IPS-18c (cell line): ENCODE data around the gene HTR7.

Experiments
- H3K4me3 ChIP-seq: 2 replicates; pipeline ENCODE4 v1.7.0; 2013; ENCODE audit warnings: low read depth, mild to moderate bottlenecking, low read length, moderate library complexity; ENCODE audit not compliant: insufficient read depth
- H3K9me3 ChIP-seq: one replicate; pipeline ENCODE4 v1.6.1; 2013; ENCODE audit warnings: mild to moderate bottlenecking, low read length, moderate library complexity; ENCODE audit not compliant: control insufficient read depth, insufficient read depth

The HTR7 gene

DNA sequence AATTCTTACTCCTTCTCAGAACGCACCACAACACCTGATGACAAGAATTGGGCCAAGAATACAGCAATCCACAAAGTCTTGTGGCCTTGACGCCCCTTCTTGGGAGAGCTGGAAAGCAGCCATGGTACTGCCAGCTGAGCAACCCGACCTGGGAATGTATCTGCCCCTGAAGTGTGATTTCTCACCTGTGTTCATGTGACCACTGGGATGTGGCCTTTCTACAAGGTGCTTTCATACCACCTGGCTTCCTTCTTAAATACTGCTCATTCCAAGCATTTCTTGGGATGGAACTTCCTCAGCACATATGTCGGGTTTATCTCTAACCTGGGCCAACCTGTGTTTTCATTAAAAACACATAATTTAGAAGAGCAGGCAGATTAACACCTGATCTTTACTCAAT is 72.1 kb downstream of the HTR7 start:
- H3K4me3 ChIP-seq: no peak overlapping the region
- no peaks in the 10 kb centered on the region for H3K9me3 ChIP-seq

DNA sequence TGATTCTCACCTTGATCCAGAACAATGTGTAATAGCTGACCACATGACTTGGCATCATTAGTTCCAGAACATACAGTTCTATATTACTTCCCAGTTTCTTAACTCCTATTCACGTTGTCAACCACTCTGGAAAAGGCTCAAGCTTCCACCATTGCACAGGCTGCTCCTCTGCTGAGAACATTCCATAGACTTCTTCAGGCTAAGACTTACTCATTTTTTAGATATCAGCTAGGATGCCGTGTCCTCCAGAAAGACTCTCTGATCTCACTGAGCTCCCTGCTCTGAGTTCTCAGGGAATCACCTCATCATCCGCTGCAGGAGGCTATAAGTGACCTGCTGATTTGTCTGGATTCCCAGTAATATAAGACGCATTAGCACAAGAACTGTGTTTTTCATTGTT is 73.1 kb downstream of the HTR7 start:
- Histone ChIP-seq H3K4me3 (no peak overlapping the region), H3K9me3 (no peaks in the 10 kb centered on the region)

DNA sequence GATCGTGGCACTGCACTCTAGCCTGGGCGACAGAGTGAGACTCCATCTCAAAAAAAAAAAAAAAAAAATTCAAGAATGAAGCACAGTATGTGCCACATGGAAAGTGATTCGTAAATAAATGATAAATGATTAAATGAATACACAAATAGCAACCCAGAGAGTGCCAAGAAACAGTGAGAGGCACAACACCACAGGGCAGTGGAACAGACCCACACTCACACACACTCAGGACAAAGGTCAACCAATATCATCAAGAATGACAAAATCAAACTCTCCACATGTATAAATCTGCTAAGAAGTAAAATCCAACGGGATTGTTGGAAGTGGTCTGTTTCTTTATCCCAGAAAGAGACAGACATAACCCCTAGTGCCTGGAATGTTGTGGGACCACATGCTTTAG is 77.4 kb downstream of the HTR7 start:
- no peaks in the 10 kb centered on the region for H3K9me3 ChIP-seq
- no peak overlapping the region for H3K4me3 ChIP-seq

DNA sequence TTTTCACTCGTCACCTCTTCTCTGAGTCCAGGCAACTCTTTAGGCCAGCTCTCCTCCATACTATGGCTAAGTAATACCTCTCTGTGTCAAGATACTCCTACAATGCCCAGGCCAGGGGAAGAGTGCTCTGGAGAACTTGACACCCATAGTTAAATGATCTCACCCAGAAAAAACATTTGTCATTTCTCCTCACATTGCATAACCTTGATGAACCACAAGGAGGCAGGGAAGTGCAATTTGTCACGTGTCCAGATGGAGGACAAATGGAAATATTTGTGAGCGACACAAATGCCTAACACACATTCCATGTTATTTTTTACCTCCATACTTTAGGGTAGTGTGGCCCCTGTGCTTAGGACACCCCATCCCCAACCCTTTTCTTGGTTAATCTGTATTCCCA is 78.3 kb downstream of the HTR7 start:
- Histone ChIP-seq H3K9me3 (no peaks in the 10 kb centered on the region), H3K4me3 (no peak overlapping the region)

DNA sequence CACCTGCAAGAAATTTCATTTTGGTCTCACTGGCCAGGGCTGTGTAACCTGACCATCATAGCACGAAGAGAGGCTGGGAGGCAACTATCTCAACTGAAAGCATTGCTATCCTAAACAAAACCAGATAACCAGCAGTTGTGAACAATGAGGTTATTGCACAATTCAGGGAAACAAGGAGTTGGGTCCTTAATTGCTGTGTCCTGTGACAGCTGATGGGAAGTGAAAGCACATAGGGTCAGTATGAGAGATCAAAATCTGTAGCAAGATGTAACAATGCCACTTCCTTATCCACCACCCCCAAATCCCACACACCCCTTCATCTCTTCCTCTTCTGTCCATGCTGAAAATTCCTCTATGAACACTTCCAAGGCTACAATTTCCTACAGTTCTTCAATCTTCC is 80.2 kb downstream of the HTR7 start:
- no peaks in the 10 kb centered on the region for H3K9me3 ChIP-seq
- no peak overlapping the region for H3K4me3 ChIP-seq

DNA sequence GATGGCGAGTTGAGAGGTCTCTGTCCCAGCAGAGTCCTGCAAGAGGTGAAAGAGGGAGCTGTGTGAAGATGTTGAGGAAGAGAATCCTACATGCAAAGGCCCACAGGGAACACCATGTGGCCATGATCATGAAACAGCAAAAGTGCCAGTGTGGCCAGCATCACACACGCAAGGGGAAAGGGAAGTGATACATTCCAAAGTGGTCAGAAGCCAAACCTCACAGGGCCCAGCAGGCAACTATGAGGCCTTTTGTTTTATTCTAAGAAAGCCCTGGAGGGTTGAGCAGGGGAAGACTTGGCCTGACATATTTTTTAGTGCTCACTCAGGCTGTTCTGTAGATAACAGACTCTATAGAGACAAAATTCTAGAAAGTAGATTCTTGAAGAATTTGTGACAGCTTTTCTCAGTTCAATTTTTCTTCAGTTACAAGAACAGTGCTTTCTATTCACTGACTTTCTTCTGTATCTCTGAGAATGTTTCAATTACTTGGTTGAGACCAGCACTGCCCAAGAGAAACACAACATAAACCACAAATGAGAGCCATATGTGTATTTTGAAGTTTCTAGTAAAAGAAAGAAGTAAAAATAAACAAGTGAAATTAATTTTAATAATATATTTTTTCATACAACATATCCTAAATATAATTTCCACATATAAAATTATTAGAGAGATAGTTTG is 82.3 kb downstream of the HTR7 start:
- H3K4me3 ChIP-seq: no peak overlapping the region
- H3K9me3 ChIP-seq: no peaks in the 10 kb centered on the region

DNA sequence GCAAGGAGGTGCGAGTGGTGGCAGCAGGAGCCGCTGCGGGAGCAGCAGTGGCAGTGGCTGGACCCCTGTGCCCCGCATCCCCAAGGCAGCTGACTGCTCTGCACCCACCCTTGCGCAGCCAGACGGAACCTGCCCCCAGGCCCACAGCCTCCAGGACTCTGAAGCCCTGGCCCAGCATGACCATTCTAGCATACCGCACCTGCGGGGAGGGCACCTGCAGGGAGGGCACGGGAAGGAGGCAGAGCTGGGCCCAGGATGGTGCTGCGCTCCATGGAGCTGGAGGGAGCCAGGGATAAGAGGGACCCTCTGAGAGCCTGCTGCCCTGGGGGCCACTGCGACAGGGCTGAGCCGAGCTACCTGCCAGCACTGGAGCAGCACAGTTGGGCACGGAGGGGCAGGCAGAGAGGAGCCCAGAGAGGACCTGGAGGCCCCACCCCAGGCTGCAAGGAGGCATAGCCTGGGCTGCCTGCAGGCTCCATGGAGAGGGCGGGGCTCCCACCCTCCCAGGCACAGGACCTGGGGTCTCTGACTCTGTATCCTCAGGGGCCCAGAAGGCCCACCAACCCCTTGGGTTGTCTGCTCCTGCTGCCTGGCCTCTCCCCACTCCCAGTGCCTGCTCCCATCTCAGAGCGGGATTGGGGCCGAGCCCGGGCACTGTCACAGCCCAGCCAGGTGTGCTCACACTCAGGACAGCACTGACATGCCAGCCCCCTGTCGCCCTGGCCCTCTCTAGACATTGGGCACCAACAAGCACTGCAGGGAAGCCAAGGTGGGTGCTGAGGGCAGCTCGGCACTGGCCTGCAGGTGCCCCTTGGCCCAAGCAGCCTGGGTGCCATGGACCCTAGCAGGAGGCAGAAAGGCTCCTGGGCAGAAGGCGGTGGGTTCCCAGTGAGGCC is 87.6 kb downstream of the HTR7 start:
- Histone ChIP-seq H3K9me3 (no peaks in the 10 kb centered on the region), H3K4me3 (no peak overlapping the region)

DNA sequence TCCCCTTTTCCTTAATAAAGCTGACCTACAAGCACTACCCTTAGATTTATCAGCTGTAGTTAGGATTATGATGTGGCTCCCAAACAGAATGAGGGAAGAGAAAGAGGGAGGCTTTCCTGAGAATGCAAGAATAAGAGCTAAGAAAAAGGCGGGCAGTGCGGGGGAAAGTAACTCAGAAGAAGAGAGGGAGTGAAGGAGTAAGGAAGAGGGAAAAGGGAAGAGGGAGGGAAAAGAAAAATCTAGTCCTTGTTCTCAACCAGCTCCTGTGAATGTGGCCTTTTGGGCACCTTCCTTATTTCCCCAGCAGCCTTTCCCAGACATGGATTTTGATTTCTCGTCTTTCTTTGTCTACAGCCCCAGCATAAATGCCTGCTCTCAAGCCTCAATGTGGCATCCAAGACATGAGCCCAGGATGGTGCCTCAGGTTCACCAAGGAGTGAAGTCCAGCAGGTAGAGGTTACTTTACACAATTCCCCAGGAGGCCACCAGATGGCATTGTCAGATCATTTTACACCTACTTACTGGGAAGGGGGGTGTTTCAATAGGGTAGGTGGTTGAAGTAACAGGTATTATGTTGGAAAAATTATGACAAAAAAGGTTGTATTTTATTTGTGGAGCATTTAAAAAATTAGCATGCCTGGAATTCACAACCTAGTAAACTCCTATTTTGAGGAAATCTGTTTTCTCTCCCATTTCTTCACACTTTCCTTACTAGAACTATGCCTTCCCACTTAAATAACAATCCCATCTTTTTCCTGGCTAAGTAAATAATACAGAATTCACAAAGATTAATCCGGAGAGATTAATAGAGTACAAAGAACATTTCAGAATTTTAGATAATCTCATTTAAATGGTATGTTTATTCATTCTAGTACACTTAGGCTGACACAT is 106.5 kb downstream of the HTR7 start:
- H3K9me3 ChIP-seq: no peaks in the 10 kb centered on the region

DNA sequence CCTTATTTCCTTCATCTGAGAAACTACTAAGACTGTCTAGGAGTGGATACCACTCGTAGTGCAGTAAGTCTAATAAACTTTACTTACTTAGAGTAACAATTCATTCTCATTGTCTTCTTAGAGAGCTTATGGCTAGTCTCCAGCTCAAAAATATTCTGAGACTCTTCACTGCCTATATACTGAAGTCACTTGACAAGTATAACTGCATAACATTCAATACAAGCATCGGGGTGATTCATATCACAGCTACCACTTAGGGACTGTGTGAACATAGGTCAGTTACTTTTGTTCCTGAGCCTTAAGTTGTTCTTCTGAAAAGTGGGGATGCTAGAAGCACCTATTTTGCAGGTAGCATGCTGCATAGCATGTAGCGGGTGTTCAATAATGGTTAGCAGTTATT is 111.0 kb downstream of the HTR7 start:
- no peak overlapping the region for H3K4me3 ChIP-seq
- H3K9me3 ChIP-seq: no peaks in the 10 kb centered on the region

More for the DNA sequence above, 106.5 kb downstream of the HTR7 start:
- H3K4me3 ChIP-seq: no peak overlapping the region

DNA sequence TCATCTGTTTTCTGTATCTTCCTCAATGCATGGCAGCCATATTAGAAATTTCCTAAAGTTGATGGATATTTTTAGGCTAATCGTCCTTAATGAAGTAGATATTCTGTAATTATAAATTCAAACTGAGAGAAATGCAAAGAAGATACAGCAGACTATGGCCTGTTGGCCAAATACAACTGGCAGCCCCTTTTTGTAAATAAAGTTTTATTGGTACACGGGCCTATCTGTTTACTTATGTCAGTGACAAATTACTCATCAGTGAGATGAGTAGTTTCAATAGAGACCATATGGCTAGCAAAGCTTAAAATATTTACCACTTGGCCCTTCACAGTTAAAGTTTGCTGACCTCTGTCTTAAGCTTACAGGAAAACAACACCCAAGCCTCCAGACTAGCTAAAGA is 112.3 kb downstream of the HTR7 start:
- Histone ChIP-seq H3K9me3 (no peaks in the 10 kb centered on the region), H3K4me3 (no peak overlapping the region)

DNA sequence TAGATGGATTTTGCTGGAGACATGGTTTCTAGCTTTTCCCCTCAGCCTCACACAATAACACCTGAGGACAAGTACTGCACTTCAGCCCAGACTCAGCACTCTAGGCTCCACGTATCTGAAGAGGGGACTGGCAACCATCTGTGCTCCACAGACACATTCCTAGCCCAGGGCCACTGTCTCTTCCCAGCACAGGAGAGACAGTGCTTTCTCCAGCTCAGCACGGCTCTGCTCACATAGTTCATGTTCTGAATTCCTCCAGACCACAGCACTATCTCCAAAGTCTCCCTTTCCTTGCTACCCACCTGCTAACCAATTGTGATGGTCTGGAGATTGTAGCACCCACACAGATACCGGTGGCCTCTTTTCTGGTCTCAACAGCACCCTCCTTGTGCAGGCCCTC is 114.5 kb downstream of the HTR7 start:
- no peak overlapping the region for H3K4me3 ChIP-seq
- no peaks in the 10 kb centered on the region for H3K9me3 ChIP-seq

DNA sequence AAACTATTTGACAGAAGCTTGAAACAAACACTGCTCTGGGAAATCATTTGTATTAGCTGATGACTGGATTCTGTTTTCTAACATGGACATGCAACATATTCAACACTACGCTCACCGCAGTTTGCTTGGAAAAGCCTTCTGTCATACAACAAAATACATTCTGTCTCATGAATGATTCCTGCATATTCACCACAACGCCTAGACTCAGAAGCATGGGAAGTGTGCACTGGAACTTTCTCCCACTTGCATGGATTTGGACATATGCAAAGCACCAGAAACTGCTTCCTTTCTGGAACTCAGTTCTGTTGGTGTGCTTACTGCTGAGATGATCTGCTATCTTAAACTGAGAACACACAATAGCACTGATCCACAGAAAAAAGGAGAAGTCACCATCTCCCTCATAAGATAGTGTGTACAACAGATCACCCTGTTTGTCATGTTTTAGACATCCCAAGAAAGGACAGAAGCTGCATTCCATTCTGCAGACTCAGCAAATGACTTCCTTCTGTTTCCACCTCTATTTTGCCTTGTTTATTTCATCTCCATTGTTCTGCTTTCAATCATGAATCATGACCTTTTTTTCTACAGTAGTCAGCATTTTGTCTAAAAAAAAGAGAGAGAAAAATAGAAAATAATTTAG is 115.8 kb downstream of the HTR7 start:
- Histone ChIP-seq H3K4me3 (no peak overlapping the region), H3K9me3 (no peaks in the 10 kb centered on the region)

DNA sequence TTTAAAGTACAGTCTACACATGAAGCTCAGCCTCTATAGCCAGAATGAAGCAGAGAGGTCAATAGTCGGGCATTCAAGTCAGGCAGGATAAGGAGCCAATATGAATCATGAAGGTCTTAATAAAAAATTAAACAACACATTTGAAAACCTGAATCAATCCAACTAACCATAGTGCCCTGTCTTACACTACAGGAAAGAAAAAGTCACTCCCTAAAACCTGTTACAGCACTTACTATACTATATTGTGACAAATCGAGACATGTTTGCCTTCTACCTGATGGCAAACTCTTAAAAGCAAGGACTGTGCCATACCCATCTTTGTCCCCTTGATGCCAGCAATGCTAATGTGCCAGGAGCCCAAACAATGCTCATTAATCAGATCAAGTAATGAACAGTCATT is 117.6 kb downstream of the HTR7 start:
- H3K9me3 ChIP-seq: no peaks in the 10 kb centered on the region
- H3K4me3 ChIP-seq: no peak overlapping the region

DNA sequence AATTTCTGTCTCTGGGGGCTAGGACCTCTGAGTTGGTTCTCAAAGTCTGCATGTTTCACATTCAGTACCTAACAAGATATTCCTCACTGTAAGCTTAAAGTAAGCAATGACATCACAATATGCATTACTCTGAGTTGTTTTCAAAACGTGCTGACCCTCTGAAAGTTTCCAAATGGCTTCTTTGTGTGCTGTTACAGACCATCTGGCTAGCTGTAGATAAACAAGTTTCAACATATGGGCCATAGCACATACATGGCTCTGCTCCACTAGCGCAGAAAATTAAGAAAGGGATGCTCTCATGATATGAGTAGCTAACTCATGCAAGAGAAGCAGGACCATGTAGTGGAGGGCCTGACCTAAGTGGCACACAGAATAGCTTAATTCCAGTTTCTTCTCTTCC is 119.0 kb downstream of the HTR7 start:
- H3K9me3 ChIP-seq: no peaks in the 10 kb centered on the region

DNA sequence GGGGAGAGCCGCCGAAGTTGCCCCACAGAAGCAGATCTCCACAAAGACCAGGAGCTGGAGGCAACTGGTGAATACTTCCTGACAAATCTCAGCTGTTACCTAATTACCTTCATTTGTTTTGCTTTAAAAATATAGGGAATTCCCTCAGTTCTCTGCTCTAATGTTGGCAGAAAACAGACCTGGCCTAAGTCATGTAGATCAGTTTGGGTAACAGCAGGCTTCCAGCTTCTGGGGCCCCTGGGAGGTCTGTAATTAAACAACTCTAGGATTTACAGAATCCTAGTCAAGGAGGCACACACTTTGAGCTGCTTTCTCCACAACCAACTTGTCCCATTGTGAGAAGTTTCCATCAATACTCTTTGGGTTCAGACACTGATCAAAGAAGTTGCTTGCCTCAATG is 123.4 kb downstream of the HTR7 start:
- H3K9me3 ChIP-seq: no peaks in the 10 kb centered on the region
- no peak overlapping the region for H3K4me3 ChIP-seq

More for the DNA sequence above, 119.0 kb downstream of the HTR7 start:
- H3K4me3 ChIP-seq: no peak overlapping the region

DNA sequence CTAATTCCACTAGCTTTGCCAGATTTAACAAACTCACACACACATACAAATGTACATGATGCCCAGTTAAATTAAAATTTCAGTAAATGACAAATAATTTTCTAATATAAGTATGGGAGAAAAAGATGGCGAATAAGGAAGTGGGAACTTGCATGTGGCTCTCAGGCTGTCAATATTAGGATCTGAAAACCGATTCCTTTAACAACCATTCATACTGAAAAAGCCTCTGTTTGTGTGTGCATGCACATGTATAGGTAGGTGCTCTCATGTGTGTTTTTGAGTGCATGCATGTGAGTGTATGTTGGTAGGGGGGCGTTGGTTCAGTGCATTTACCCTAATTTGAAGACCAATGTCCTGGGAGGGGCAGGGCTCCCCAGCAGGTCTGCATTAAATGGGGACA is 125.3 kb downstream of the HTR7 start:
- Histone ChIP-seq H3K4me3 (no peak overlapping the region), H3K9me3 (no peaks in the 10 kb centered on the region)

DNA sequence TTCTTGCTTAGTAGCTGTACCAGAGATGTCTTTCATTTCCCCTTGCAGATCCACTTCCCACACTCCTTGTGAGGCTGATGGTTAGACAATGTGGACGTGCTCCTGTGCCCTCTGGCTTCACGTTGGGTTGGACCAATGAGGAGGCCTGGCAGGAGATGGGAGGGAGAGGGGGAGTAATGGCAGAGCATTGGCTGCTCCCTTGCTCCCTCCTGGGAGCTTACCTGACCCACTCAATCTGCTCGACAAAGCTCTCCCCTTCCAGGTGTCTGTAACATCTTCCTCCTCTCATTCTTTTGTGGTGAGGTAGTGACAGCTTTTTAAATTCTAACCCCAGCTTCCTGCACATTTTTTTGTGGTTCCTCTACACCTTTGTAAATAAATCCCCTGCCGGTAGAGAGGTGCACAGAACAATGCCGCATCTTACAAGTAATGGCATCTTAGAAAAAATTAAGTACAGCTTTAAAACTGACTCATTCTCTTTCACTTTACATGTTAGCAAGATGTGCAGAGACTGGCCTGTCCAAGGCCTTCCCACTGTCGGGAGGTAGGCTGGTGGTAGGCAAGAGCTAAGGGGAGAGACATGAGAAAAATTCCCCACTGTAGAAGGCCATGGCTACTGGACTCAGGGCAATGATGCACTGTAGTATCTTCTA is 134.3 kb downstream of the HTR7 start:
- Histone ChIP-seq H3K4me3 (no peak overlapping the region), H3K9me3 (no peaks in the 10 kb centered on the region)
